Retinal pigment epithelial cell (primary cell): ENCODE data around the gene FMN1.

ENCODE experiments used
- DNase-seq: peaks from one replicate; pipeline ENCODE4 v3.0.0-alpha.2; 2010; ENCODE audit warnings: low read depth
- H3K4me3 ChIP-seq: 2 replicates; pipeline ENCODE4 v1.5.1; 2011; ENCODE audit warnings: mild to moderate bottlenecking, low read length, control low read depth, moderate library complexity
- TF ChIP-seq, protein P1 (sequence below): conservative IDR thresholded peaks from 2 replicates; pipeline ENCODE4 v1.5.1; 2011; ENCODE audit warnings: low read depth, low read length, control low read depth, inconsistent platforms

Gene FMN1

DNA sequence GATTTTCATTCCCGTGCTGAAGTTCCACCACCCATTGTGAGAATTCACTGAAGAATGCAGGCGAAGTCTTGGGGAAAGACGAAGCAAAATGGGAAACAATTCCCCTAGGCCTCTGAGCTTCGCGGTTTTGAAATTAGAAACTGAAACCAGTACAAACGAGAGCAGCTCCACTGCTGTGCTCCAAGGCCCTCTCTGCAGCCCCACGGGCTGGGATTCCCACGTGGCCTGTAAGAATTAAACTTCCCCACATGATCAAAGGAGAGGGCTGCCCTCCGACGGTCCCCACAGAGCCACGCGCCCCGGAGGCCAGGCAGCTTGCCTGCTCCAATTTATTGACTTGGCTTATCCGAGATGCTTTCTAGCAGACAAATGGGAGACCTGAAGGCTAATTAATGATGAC is 332.8 kb downstream of the FMN1 start:
- H3K4me3 ChIP-seq = no peak overlapping the region
- peak; percentile 64 for DNase-seq
- TF ChIP-seq, protein P1, sequence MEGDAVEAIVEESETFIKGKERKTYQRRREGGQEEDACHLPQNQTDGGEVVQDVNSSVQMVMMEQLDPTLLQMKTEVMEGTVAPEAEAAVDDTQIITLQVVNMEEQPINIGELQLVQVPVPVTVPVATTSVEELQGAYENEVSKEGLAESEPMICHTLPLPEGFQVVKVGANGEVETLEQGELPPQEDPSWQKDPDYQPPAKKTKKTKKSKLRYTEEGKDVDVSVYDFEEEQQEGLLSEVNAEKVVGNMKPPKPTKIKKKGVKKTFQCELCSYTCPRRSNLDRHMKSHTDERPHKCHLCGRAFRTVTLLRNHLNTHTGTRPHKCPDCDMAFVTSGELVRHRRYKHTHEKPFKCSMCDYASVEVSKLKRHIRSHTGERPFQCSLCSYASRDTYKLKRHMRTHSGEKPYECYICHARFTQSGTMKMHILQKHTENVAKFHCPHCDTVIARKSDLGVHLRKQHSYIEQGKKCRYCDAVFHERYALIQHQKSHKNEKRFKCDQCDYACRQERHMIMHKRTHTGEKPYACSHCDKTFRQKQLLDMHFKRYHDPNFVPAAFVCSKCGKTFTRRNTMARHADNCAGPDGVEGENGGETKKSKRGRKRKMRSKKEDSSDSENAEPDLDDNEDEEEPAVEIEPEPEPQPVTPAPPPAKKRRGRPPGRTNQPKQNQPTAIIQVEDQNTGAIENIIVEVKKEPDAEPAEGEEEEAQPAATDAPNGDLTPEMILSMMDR = no peak

DNA sequence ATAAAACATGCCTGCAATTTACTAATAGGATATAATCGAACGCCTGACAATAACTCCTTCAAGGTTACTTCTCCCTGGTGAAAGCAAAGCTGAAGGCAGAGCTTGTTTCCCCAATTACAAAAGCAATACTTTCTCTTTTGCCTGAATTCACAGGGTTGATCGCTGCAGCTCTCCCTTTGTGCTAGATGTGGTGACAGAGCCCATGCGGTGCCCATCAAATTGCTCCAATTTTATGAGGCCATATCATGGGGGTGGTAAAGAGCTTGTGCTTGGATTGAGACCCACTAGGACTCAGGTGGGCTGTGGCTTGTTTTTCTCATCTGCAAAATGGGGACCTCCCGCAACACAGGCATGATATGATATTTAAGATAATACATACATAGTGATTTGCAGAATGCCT is 333.3 kb downstream of the FMN1 start:
- no peak overlapping the region for H3K4me3 ChIP-seq
- DNase-seq = no peak
- TF ChIP-seq, protein P1 = no peak

DNA sequence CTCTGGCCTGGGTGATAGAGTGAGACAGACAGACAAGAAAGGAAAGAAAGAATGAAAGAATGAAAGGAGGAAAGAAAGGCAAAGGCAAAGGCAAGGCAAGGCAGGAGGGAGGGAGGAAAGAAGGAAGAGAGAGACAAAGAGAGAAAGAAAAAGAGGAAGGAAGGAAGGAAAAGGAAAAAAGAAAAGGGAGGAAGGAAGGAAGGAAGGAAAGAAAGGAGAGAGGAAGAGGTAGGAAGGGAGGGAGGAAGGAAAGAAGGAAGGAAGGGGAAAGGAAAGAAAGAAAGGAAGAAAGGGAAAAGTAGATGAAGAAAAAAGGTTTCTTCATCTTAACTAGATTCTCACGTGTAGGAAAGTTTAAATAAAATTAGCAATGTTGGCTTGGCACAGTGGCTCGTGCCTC is 334.5 kb downstream of the FMN1 start:
- TF ChIP-seq, protein P1 = no peak
- no peak for DNase-seq
- no peak overlapping the region for H3K4me3 ChIP-seq

DNA sequence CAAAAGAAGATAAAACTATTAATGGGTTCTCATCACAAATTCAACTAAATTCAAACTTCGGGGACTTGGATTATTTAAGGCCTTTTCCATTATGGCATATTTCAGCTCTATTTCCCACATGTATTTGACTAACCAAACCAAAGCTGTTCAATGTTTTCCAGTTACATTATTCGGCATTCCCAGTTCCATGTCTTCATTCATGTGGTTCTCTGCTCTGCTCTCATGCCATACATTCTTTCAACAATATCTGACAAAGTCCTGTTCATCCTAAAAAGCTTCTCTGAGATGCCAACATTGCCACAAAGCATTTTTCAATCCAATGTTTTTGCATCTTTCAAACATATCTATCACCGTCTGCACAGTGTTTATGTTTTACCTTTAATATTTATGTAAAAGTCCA is 335.3 kb downstream of the FMN1 start:
- no peak overlapping the region for H3K4me3 ChIP-seq
- DNase-seq = no peak
- TF ChIP-seq, protein P1 = no peak

DNA sequence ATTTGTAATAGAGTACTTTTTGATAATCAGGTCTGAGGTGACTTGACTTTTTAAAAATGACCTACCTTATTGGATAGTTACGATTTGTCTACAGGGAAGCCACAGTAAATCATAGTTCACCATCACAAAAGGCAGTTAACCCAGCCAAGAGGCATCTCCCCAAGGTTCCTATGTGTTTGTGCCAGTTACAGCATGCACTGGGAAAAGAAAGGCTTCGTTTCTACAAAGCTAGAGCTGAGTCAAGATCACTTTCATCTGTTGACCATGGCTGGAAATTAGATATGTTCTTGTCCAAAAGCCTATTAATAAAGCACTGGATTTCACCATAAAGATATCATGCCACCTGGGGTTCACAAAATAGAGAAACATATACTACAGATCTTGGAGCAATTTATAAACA is 336.8 kb downstream of the FMN1 start:
- TF ChIP-seq, protein P1 = no peak
- no peak for DNase-seq
- H3K4me3 ChIP-seq = no peak overlapping the region

DNA sequence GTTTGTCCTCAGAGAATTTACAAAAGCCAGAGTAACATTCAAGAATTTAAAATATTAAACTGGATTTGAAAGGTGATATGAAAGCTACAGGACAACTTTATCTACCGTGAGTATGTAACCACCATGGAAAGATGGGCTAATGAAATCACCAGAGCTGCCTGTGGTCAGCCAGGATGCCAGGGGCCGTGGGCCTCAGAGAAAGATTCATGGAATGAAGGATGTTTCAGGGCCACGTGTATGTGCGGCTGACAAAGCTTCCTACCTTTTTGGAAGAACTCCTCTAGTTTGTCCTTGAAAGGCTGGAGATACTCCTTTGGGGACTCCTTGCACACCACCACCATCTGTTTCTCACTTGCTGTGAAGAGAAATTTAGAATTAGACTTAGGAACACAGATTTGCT is 337.8 kb downstream of the FMN1 start:
- H3K4me3 ChIP-seq = no peak overlapping the region
- TF ChIP-seq, protein P1 = no peak
- DNase-seq = no peak

DNA sequence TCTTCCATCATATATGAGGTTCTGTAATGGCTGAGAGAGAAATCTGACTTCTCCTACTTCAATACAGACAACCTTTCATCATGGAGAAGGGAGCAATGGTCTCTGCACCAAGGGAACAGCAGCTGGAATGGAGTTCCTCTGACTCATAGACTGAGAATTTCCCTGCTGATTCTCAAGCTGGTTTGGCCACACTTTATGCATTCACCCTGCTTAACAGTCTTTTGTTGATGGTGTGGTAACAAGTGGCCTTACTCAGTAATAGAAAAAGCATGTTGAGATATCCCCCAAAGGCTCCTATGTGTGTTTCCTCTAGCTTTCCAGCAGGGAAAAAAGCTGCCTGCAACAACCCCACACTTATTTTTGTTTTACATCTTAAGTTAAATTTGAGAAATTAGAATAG is 338.6 kb downstream of the FMN1 start:
- peak; percentile 98 for DNase-seq
- TF ChIP-seq, protein P1 = peak; percentile 8

More for the DNA sequence above, 338.6 kb downstream of the FMN1 start:
- no peak overlapping the region for H3K4me3 ChIP-seq
